Gastroesophageal sphincter (tissue), 4 donors: ENCODE measurements around the gene CWF19L1. TPM values are rescaled to one million over a fixed set of nuclear protein-coding genes. Genes with fewer than 3 reads are reported as not detected.

Source experiments
- ATAC-seq: fragments of 150-250 bp; one replicate; pipeline ENCODE4 v1.9.1; 2016; ENCODE audit warnings: mild to moderate bottlenecking, moderate library complexity
- H3K27ac ChIP-seq, 4 donors: fragments of 200-600 bp; sonication (generic) in 3 of 4; 1 replicate in 3 of 4; 2 replicates in 1 of 4; pipeline ENCODE4 v1.5.1; 2016 to 2019
- H3K27me3 ChIP-seq: fragments of 200-600 bp; sonication (generic); one replicate; pipeline ENCODE4 v1.5.1; 2019
- H3K36me3 ChIP-seq, 2 donors: fragments of 200-600 bp; sonication (generic); one replicate each; pipeline ENCODE4 v1.5.1; 2019; ENCODE audit warnings: control low read depth in 1 of 2
- H3K4me1 ChIP-seq, 3 donors: fragments of 200-600 bp; sonication (generic); 1 replicate in 2 of 3; 2 replicates in 1 of 3; pipeline ENCODE4 v1.5.1; 2016 to 2019; ENCODE audit warnings: control low read depth in 2 of 3
- H3K4me3 ChIP-seq, 2 donors: fragments of 200-600 bp; sonication (generic); one replicate each; pipeline ENCODE4 v1.5.1; 2019; ENCODE audit warnings: mild to moderate bottlenecking in 1 of 2, moderate library complexity in 1 of 2
- H3K9me3 ChIP-seq, 3 donors: fragments of 200-600 bp; sonication (generic); one replicate each; pipeline ENCODE4 v1.5.1; 2017 to 2019; ENCODE audit warnings: control low read depth in 2 of 3
- EP300 ChIP-seq: sonication (generic); formaldehyde crosslinking; IDR thresholded peaks from one replicate; pipeline ENCODE4 v1.6.1; 2017; ENCODE audit warnings: antibody characterized with exemption, mild to moderate bottlenecking
- POLR2A ChIP-seq, 2 donors: fragments of 450-650 bp; IDR thresholded peaks; one replicate each; pipeline ENCODE4 v1.6.1; 2017; ENCODE audit warnings: antibody characterized with exemption in 2 of 2, mild to moderate bottlenecking in 2 of 2, moderate library complexity in 1 of 2
- POLR2AphosphoS5 ChIP-seq: sonication (generic); formaldehyde crosslinking; IDR thresholded peaks from one replicate; pipeline ENCODE4 v1.6.1; 2017; ENCODE audit warnings: antibody characterized with exemption
- WGBS, 2 donors: methylation state at CpG; one replicate each; pipeline ENCODE4 v1.1.5; 2018; ENCODE audit warnings: low coverage in 1 of 2; 5-methylcytosine and 5-hydroxymethylcytosine counted together
- total RNA-seq, 4 donors: library from RNA; depleted of rRNA; stranded (reverse); fragments of >200 nt; gene quantifications; one replicate each; pipeline ENCODE4 v1.1.0, GENCODE V29; 2016
- TF ChIP-seq, protein P1 (sequence below), 4 experiments: fragments of 200-600 bp in 2 of 4; fragments of 450-650 bp in 2 of 4; sonication (generic) in 1 of 4; IDR thresholded peaks; one replicate each; pipeline ENCODE4 v1.5.1; 2017 to 2019; ENCODE audit warnings: antibody characterized with exemption in 4 of 4, mild to moderate bottlenecking in 2 of 4, moderate library complexity in 2 of 4

The CWF19L1 gene
- total RNA-seq, 4 donors from 2014 or later: 9.3 to 20.7 (median 15.8) TPM

DNA sequence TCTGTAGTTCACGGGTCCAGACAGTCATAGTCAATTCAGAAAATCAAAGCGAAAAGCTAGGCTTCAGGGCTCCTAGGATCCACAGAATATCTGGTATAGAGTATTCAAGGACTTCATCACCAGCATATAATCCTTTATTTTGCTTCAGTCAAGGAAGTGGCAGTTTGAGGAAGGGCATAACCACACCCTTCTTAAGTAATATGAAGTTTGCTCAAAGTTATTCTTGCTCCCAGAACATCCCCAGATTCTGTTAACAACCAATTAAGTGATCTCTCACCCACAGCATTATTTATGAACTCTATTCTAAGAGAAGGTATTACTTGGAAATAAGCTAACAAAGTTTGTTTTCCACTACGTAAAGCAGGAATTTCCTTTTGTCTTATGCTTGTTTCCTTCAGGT lies 13.2 kb downstream of the CWF19L1 start:
- H3K27me3 ChIP-seq: no peaks in the 10 kb centered on the region
- WGBS, 2 donors: 91 to 100% methylated on average over 1 to 3 of the region's 3 CpGs
- H3K4me1 ChIP-seq: no peaks in the 10 kb centered on the region
- TF ChIP-seq, protein P1, sequence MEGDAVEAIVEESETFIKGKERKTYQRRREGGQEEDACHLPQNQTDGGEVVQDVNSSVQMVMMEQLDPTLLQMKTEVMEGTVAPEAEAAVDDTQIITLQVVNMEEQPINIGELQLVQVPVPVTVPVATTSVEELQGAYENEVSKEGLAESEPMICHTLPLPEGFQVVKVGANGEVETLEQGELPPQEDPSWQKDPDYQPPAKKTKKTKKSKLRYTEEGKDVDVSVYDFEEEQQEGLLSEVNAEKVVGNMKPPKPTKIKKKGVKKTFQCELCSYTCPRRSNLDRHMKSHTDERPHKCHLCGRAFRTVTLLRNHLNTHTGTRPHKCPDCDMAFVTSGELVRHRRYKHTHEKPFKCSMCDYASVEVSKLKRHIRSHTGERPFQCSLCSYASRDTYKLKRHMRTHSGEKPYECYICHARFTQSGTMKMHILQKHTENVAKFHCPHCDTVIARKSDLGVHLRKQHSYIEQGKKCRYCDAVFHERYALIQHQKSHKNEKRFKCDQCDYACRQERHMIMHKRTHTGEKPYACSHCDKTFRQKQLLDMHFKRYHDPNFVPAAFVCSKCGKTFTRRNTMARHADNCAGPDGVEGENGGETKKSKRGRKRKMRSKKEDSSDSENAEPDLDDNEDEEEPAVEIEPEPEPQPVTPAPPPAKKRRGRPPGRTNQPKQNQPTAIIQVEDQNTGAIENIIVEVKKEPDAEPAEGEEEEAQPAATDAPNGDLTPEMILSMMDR (IDR thresholded peaks at IDR 0.05): no peak
- TF ChIP-seq EP300: no peak
- TF ChIP-seq POLR2A (IDR thresholded peaks at IDR 0.05): no peak
- TF ChIP-seq POLR2AphosphoS5: no peak
- no peak overlapping the region for H3K27ac ChIP-seq
- no peak overlapping the region for H3K4me3 ChIP-seq
- no peak for ATAC-seq
- H3K36me3 ChIP-seq: peaks cover 4 to 100% of the 10 kb centered on the region in 2 donors
- no peaks in the 10 kb centered on the region for H3K9me3 ChIP-seq

DNA sequence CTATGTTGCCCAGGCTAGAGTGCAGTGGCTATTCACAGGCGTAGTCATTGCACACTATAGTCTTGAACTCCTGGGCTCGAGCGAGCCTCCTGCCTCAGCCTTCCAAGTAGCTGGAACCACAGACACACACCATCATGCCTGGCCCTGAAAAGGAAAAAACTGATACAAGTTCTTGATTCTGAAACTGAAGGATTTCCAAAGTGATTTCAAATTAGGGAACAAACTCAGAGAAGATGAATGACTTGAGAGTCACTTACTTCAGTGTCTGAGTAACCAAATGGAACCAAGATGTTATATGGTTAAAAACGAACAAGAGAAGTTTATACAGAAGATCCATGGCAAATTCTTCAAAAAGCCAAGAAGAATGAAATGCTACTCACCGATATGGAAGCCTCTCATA lies 14.4 kb downstream of the CWF19L1 start:
- Histone ChIP-seq H3K4me1 (no peaks in the 10 kb centered on the region), H3K27me3 (no peaks in the 10 kb centered on the region), H3K27ac (no peak overlapping the region), H3K4me3 (no peak overlapping the region), H3K9me3 (no peaks in the 10 kb centered on the region), H3K36me3 (peaks cover 4 to 100% of the 10 kb centered on the region in 2 donors)
- WGBS, 2 donors: 92 to 93% methylated on average over 4 to 5 of the region's 5 CpGs
- no peak for ATAC-seq
- TF ChIP-seq EP300: no peak
- TF ChIP-seq POLR2A (IDR thresholded peaks at IDR 0.05): no peak
- no peak for TF ChIP-seq POLR2AphosphoS5
- TF ChIP-seq, protein P1 (IDR thresholded peaks at IDR 0.05): no peak

DNA sequence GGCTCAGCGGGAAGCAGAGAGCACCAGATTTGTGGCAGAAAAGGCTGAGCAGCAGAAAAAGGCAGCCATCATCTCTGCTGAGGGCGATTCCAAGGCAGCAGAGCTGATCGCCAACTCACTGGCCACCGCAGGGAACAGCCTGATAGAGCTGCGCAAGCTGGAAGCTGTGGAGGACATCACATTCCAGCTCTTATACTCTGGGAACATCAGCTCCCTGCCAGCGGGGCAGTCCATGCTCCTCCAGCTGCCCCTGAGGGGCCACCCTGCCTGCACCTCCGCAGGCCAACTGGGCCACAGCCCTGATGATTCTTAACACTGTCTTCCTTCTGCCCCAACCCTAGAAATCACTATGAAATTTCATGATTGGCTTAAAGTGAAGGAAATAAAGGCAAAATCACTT lies 18.6 kb downstream of the CWF19L1 start:
- no peaks in the 10 kb centered on the region for H3K4me1 ChIP-seq
- no peaks in the 10 kb centered on the region for H3K27me3 ChIP-seq
- H3K27ac ChIP-seq: no peak overlapping the region
- TF ChIP-seq POLR2AphosphoS5: no peak
- no peak for TF ChIP-seq POLR2A (IDR thresholded peaks at IDR 0.05)
- no peak for TF ChIP-seq EP300
- TF ChIP-seq, protein P1 (IDR thresholded peaks at IDR 0.05): no peak
- H3K9me3 ChIP-seq: no peaks in the 10 kb centered on the region
- no peak for ATAC-seq
- H3K4me3 ChIP-seq: no peak overlapping the region
- peaks cover 8 to 100% of the 10 kb centered on the region in 2 donors for H3K36me3 ChIP-seq
- 91% methylated on average over 7 of the region's 7 CpGs; no CpG with 5 or more reads in 1 of the 2 donors for WGBS, 2 donors

DNA sequence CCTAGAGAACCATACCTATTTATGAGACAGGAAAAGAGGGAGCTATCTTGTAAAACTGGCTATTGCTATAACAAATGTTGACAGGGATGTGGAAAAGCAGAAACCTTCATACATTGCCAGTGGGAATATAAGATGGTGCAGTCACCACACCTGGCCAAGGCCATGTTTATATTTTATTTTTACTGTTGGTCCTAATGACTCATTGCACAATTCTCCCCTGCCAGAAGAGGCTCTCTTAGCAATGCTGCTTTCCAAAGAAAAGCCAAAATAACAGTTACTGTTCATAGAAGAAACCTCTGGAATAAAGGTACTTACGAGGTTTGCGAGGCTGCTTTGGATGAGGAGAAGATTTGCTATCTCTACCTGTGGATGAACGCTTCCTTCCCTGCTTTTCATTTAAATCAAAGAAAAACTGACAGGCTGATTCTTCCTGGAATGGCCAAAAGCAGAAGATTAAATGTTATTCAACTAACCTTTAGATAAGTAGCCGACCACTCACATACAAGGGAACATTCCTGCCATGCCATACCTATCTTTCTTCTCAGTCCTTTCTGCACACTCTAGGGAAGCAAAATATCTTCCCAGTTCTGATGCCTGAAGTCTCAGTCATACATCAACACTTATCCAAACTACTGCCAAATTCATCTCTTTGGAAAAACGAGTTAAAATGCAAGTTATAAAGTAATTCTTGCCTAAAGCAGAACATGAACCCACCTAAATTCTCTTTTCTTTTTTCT lies 21.8 kb downstream of the CWF19L1 start:
- no peak for ATAC-seq
- H3K4me3 ChIP-seq: no peak overlapping the region
- H3K27me3 ChIP-seq: no peaks in the 10 kb centered on the region
- peaks cover 8 to 100% of the 10 kb centered on the region in 2 donors for H3K36me3 ChIP-seq
- H3K9me3 ChIP-seq: no peaks in the 10 kb centered on the region
- H3K27ac ChIP-seq: no peak overlapping the region
- H3K4me1 ChIP-seq: no peaks in the 10 kb centered on the region
- 77 to 88% methylated on average over 5 of the region's 5 CpGs for WGBS, 2 donors
- no peak for TF ChIP-seq POLR2AphosphoS5

DNA sequence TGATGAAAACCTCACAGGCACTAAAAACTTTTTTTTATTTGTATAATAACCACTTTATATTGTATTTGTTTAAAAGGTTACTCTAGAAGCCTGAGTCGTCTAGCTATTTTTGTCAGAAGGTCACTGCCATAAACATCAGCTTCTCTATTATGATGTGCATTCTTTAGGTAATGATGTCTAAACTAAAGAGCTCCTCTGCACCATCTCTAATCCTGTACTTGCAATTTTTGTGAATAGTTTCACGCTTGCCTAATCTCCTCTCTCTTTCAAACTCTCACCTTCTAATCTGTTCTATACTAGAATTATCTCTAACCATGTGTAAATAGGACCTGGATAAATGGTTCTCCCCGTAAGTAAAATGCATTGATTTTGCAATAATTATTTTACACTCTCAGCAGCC lies 27.6 kb downstream of the CWF19L1 start:
- Histone ChIP-seq H3K27me3 (no peaks in the 10 kb centered on the region), H3K36me3 (peaks cover 8 to 100% of the 10 kb centered on the region in 2 donors), H3K4me3 (no peak overlapping the region), H3K27ac (no peak overlapping the region), H3K9me3 (no peaks in the 10 kb centered on the region), H3K4me1 (no peaks in the 10 kb centered on the region)
- TF ChIP-seq POLR2A (IDR thresholded peaks at IDR 0.05): no peak
- no peak for TF ChIP-seq EP300
- no peak for TF ChIP-seq POLR2AphosphoS5
- TF ChIP-seq, protein P1 (IDR thresholded peaks at IDR 0.05): no peak
- 76 to 88% methylated on average over 3 of the region's 3 CpGs for WGBS, 2 donors
- ATAC-seq: no peak
